ENCODE results near the gene DLGAP1. TPM values are rescaled to one million over a fixed set of nuclear protein-coding genes. Genes with fewer than 3 reads are reported as not detected.
A peak's percentile ranks its signal among the peaks of the same experiment; 100 is the strongest.

DLGAP1 gene
- total and polyA plus RNA-seq, 2 of the 13 experiments (the other 11 are each of a cell fraction or from before 2014, with no cell fraction given) = 0.01 TPM; not detected in 1

- TF ChIP-seq PRDM10 (CRISPR knock-in tag; IDR thresholded peaks at IDR 0.05; ENCODE audit: low read depth) = no peak
These were observed 900.2 kb downstream of the DLGAP1 start (continued) for GRCh38 chr18:3554811-3555427.

GRCh38 chr18:3554091-3554601 is 901.0 kb downstream of the DLGAP1 start:
- Histone ChIP-seq H3K79me2 (ENCODE audit: insufficient read depth, low read length) (no peaks in the 10 kb centered on the region), H3K4me2 (ENCODE audit: low read depth, low read length) (no peak overlapping the region), H4K20me1 (ENCODE audit: insufficient read depth, low read length) (no peaks in the 10 kb centered on the region), H3K36me3 (replicated peaks in 1 of 2; ENCODE audit: control insufficient read depth in 1 of 2, insufficient read depth in 2 of 2, low read length in 2 of 2) (no peaks in the 10 kb centered on the region), H3K4me1 (ENCODE audit: insufficient read depth, low read length) (peaks cover 14% of the 10 kb centered on the region), H2AFZ (ENCODE audit: low read length) (no peak overlapping the region), H3K9ac (ENCODE audit: insufficient read depth, low read depth, low read length) (no peak overlapping the region), H3K27ac (ENCODE audit: extremely low read length, insufficient read depth, low read length) (no peak overlapping the region), H3K9me3 (ENCODE audit: low read length) (no peaks in the 10 kb centered on the region), H3K4me3 (replicated peaks in 1 of 3; ENCODE audit: insufficient read depth in 1 of 3, low read depth in 2 of 3, low read length in 3 of 3) (no peak overlapping the region), H3K27me3 (ENCODE audit: control insufficient read depth in 1 of 2, insufficient read depth in 2 of 2, low read length in 2 of 2) (peaks cover 0 to 12% of the 10 kb centered on the region in 2 experiments; a peak in 2 of 5 replicates)
- 18% methylated on average over 9 of the region's 9 CpGs for WGBS (ENCODE audit: low lambda C conversion rate)
- intact Hi-C loops (cut with micrococcal nuclease; ENCODE audit: unreplicated experiment) (no loop called here), in situ Hi-C loops (cut with HindIII; ENCODE audit: extremely low pct_ligation_motif_present, low pct_unique_long_range_greater_than_20kb) (no loop called here)
- FAIRE-seq (no peak), DNase-seq (ENCODE audit: low spot score) (peak; percentile 12), ATAC-seq (peak; percentile 69)
- no TSS peak for BruUV-seq (replicated peaks)
- TF ChIP-seq DPF2 (CRISPR knock-in tag; IDR thresholded peaks at IDR 0.05; ENCODE audit: borderline replicate concordance, low read depth) (no peak), REST (IDR thresholded peaks at IDR 0.05; ENCODE audit: borderline replicate concordance in 1 of 2, low read depth in 1 of 2, low read length in 2 of 2) (peak; percentile 24 to 84), ZBTB2 (CRISPR knock-in tag; IDR thresholded peaks at IDR 0.05; ENCODE audit: low read depth) (no peak), MIER2 (CRISPR knock-in tag; IDR thresholded peaks at IDR 0.05) (peak; percentile 38; the same call in 1 of the 2 replicates)
- CTCF ChIA-PET (ENCODE audit: low intra/inter-chr PET ratio, low total read pairs) = no interaction called here
- POLR2A ChIA-PET = no interaction called here

All from HepG2 (cell line).